Fibroblast of lung (primary cell): ENCODE measurements around the gene FBXW10B.
"Not testable (repeated sequence)": the region's sequence is repeated elsewhere in the genome, so short reads cannot be mapped to it uniquely, and the experiment has no call there.

Source experiments
- EZH2 ChIP-seq: IDR thresholded peaks from 2 replicates; pipeline ENCODE4 v1.5.1; 2012; ENCODE audit warnings: low read length, control low read depth, mild to moderate bottlenecking; ENCODE audit errors: missing control alignments
- TF ChIP-seq, protein P1 (sequence below), 2 donors: IDR thresholded peaks in 1 of 2; conservative IDR thresholded peaks in 1 of 2; 1 replicate in 1 of 2; 2 replicates in 1 of 2; pipeline ENCODE4 v1.5.1; 2011 to 2012; ENCODE audit warnings: low read length in 2 of 2, control low read depth in 1 of 2, inconsistent platforms in 1 of 2, low read depth in 1 of 2, mild to moderate bottlenecking in 1 of 2

DNA sequence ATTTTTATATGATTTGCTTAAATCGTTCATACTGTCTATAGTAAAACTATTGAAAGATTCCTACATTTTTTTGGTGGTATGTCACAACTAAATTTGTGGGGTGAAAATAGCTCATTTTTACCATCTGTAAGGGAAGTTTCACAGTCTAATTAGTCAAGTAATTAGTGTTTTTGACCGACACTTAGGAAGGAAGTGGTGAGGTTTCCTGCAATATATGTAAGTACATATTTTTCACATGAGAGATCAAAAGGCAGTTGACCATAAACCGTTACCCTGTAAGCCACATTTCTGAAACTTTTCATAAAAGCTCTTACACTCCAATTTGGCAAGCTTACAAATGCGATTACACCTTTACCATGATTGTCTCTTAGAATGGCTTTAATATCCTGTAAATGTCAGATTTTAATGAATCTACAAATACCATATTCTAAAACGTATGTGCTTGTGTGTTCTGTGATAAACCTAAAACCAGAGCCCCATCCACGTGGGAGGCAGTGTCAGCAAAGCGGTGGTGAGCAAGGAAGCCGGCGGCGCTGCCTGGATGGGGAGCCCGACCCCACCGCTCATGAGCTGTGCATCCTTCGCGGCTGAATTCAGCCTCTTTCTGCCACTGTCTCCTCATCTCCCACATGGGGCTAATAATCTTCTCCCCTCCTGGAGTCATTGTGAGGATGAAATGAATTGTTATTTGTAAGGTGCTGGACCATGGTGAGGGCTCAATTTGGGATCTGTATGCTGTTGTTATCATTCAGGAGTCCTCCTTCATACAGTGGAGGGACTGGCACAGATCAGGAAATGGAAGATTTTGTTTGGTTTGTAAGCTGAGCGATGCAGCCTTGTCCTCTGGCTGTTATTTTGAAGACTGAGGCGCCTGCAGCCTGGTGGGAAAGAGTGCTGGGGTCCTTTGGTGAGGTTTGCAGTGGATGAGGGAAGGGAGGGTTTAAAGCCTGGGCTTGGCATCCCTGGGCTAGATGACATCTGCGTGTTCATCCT is 29.7 kb downstream of the FBXW10B start:
- TF ChIP-seq, protein P1, sequence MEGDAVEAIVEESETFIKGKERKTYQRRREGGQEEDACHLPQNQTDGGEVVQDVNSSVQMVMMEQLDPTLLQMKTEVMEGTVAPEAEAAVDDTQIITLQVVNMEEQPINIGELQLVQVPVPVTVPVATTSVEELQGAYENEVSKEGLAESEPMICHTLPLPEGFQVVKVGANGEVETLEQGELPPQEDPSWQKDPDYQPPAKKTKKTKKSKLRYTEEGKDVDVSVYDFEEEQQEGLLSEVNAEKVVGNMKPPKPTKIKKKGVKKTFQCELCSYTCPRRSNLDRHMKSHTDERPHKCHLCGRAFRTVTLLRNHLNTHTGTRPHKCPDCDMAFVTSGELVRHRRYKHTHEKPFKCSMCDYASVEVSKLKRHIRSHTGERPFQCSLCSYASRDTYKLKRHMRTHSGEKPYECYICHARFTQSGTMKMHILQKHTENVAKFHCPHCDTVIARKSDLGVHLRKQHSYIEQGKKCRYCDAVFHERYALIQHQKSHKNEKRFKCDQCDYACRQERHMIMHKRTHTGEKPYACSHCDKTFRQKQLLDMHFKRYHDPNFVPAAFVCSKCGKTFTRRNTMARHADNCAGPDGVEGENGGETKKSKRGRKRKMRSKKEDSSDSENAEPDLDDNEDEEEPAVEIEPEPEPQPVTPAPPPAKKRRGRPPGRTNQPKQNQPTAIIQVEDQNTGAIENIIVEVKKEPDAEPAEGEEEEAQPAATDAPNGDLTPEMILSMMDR (conservative IDR thresholded peaks at IDR 0.05 in 1 of 2, IDR thresholded peaks at IDR 0.05 in 1 of 2; ENCODE audit: low read depth in 1 of 2, low read length in 2 of 2), result not testable (repeated sequence)
- TF ChIP-seq EZH2, result not testable (repeated sequence)
